Amniotic epithelial cell (primary cell): ENCODE results near the gene ELF1.
"Not testable (repeated sequence)": the region's sequence is repeated elsewhere in the genome, so short reads cannot be mapped to it uniquely, and the experiment has no call there.

Source experiments
- DNase-seq: peaks from one replicate; pipeline ENCODE4 v3.0.0-alpha.2; 2010; ENCODE audit warnings: low read depth

Gene ELF1

DNA sequence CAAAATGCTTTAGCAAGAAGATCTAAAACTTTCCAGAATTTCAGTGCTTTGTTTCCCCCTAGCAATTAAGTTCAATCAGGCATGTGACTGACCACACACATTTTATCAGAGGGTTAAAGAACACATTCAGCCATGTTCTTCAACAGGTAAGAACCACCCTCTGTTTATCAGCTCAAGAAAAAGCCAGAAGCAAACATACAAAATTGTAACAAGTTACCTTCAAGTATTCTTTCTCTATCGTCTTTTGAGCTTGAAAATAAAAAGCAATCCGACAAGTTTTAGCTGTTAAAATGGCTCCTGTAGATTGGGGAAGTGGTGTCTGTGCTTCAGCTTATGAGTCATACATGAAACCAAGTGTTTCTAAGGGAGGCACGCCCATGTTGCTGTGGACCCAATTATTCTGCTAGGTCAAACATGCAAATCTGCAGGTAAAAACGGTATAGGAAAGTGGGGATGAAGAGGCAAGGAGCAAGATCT, at the start of gene ELF1:
Gene ELF1 (minus strand): TSS at position 306 of the 477 bp plus-strand sequence. CDS start 37,262 bp downstream, outside the sequence.
- DNase-seq = peak; percentile 65

DNA sequence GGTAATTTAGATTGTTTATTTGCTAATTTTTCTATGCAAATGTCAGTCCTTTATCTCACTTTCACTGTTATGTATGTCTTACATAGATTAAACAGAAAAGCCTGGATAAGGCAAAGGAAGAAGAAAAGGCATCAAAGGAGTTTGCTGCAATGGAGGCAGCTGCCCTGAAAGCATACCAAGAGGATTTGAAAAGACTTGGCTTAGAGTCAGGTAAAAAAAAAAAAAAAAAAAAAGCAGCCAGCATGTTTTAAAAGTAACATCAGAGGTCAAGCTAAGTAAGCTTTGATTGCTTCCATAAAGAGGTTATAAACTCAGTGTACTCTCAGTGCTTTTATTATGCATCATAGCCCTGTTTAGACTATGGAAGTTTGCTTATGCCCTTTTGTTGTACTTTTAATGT, 46.0 kb upstream of the ELF1 start:
- peak; percentile 71 for DNase-seq

DNA sequence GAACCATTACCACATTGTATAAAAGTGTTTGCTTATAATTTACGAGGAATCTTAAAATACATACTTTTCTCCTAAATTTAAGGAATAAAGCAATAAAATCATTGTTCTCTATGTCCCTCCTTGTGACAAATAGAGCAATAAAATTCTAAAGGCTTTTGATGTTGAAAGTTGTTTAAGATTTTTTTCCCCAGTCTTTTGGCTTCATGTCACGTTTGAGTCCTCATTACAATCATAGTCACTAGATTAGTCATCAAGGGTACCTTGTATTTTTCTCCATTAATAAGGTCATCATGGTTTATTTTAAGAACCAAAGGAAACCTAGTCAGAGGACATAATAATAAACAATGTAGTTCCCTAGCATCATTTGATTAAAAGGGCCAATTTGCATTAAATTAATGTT, 45.4 kb upstream of the ELF1 start:
- DNase-seq = peak; percentile 53

DNA sequence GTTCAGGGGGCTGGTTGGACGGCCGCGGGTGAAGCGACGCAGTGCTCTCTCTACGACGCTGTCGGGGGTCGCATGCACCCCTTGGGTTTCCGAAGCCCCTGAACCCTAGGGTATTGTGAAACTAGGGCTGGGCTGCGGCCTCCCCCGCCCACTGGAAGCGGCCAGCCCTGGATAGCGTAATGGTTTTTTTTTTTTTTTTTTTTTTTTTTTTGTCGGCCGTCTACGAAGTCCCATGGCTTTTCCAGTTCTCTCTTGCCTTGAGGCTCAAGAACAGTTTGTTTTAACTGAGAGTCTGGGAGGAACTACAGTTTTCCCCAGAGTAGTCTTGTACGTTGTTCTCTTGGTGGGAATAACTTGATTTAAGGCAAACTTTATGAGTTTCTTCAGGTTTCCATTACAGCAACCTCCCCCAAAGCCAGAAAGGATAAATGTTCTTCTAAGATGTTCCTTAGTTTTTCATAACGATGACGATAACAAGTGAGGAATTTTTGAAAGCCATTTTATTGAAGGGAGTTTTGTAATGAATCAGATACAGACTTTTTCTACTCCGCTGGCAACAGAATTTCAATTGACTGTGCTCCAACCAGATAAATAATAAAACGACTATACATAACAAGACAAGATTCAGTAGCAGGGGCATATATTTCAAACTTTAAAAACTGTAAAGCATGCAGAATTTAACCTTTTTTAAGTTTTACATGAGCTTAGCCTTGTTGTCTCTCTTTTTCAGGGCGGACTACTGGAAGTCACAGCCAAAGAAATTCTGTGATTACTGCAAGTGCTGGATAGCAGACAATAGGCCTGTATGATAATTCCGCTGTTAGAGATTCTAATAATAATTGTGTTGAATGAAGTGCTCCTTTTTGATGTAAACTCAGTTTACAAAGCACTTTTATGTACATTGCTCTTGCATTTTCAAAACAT, 43.1 kb upstream of the ELF1 start:
- peak; percentile 78 for DNase-seq

DNA sequence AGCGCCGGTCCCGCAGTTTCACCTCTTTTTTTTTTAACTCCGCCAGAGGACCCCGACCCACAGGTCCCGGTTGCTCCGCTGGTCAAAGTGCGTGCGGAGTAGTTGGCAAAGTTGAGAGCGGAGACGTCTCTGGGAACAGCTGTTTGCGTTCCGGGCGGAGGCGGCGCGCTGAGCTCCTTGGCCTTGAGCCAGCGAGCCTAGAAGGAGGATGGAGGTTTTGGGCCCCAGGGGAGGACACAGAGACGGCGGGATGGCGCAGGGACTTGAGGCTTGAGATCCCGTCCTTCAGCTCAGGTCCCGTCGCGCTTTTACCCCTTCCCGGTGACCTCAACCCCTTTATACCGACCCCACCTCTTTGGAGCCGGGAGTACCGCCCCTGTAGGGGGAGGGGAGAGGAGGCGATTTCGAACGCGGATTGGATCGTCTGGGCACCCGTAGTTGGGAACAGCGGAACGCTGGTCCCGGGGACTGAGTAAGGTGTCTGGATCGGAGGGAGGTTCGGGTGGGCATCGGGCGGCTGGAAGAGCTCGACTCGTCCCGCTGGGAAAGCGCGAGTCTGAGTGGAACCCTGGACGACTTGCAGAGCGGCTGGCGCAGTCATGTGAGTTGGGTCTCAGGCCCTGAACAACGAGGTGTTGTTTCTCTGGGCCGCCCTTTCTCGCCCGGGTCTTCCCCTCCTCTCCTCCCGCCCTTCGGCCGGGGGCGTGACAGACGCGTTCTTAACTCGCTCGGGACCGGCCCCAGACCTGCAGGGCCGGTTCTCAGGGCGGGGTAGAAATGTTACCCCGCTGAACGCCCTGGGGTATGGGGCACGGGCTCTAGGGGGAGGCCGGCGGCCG, 42.2 kb upstream of the ELF1 start, which contains the start of gene WBP4:
Gene WBP4 (plus strand): TSS at position 435 of the 839 bp plus-strand sequence. CDS start 165 bp downstream, at position 600.
- DNase-seq = peak; percentile 94

DNA sequence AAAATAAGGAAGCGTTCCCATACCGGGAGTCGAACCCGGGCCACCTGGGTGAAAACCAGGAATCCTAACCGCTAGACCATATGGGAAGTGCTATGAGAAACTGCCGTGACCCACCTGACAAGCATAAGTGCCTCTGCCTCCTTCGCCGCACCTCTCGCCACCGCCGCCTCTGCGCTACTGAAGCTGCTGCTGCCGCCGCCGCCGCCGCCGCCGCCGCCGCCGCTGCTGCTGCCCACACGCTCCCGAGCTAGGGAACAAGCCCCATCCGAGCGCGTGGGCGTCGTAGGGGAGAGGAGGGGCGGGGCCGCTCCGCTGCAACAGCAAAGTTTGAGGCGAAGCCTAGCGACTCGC, 41.6 kb upstream of the ELF1 start:
- DNase-seq = peak; percentile 74

DNA sequence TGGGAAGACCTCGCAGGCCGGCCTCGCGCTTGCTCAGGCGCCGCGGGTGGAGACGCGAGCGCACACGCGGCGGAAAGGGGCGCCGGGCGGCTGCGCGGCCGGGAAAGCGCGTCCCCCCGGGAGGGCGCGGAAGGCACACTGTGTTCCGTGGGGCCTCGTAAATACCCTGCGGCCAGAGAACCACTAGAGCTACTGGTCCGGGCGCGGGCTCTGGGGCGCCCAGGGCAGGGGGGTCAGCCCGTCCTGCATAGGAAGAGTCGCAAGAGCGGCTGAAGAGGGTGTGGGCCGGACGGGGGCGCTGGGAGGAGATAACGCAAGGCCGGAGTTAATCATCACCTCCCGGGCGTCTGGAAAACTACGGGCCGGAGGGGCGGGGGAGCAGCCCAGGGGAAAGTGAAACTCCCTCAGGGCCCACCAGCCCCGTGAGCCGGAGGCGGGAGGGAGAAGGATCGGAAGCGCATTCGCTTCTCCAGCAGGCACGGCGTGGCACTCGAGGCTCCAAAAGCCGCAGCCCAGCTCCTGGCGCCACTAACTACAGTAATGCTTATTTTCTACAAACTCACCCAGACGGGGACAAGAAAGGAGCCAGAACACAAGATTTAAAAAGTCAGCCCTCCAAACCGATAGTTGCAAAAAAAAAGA, 41.1 kb upstream of the ELF1 start:
- DNase-seq = peak; percentile 93

DNA sequence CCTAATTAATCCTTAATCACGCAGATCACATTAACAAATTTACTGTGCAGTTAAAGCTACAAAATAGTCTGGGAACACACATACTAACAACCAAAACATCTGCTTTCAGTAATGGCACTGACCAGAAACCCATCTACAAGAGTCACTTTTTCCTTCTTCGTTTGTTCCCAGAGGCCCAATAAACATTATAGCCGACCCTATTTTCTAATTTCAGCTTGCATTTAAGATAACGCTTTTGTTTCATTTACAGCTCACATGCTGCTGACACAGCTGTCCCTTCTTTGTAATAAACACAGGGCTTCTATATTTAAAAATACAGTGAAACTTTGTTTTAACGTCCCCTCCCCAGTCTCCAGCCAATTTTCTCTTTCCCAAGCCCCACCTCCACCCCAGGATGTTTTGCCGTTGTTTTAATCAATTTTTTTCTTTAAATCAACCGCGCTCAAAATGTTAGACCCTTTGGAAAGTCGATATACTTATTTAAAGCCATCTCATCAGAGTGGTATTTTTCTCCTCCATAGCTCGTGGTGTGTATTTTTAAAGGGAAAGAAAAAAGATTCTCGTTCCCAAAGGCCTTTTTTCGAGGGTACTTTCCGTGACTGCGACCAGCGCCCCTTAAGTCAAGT, 40.5 kb upstream of the ELF1 start:
- DNase-seq = no peak

DNA sequence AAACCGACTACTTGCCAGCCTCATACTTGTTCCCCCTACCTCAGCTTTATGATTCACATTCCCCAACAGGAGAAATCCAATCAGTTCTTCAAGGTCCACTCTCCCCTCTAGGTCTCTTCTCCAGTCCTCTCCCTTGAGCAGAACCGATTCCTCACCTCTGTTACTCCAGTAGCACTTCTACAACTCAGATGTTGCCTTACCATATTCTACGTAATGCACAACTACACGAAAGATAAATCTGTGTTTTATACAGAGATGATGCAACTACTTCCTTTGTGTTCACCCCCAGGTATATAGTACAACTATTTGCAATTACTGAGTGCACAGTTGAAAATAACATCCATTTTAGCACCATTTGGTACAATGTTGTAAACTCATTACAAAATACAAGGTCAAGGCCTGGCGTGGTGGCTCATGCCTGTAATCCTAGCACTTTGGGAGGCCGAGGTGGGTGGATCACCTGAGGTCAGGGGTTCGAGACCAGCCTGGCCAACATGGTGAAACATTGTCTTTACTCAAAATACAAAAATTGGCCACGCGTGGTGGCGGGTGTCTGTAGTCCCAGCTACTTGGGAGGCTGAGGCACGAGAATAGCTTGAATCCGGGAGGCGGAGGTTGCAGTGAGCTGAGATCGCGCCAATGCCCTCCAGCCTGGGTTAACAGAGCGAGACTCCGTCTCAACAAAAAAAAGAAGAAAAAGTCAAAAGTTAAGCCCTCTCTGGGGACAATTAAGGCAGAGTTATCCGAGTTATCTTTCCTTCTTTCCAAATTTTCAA, 39.4 kb upstream of the ELF1 start:
- no peak for DNase-seq

DNA sequence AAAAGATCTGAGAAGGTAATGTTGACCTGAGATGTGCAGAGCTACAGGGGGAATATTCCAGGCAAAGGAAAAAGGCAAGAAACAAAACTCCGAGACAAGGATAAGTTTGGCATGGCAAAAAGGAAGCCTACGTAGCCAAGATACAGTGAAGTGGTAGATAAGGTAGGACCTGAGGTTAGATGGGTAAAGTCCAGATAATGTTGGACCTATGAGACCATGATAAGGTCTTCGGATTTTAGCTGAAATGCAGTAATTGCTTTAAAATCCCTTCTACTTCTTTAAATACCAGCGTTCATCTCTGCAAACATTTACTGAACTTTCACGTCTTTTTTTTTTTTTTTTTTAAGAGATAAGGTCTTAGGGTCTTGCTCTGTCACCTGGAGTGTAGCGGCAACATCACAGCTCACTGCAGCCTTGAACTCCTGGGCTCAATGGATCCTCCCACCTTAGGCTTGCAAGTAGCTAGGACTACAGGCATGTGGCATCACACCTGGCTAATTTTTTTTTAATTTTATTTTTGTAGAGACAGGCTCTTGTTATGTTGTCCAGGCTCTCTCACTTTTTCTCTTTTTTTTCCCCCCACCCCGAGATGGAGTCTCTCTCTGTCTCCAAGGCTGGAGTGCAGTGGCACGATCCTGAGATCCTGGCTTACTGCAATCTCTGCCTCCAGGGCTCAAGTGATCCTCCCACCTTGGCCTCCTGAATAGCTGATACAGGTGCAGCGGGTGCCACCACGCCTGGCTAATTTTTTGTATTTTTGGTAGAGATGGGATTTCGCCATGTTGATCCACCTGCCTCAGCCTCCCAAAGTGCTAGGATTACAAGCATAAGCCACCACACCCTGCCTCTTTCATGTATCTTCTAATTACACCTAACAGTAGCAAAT, 38.0 kb upstream of the ELF1 start:
- DNase-seq = no peak

DNA sequence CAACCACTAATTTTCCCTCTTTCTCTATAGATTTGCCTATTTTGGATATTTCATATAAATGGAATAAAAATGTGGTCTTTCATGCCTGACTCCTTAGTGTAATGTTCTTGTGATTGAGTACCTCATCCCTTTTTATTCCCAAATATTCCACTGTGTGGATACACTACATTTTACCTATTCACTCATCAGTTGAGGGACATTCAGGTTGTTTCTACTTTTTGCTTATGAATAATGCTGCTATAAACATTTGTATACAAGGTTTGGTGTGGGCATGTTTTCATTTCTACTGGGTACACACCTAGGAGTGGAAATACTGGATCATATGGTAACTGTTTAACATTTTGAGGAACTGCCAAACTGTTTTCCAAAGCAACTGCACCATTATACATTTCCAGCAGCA, 37.1 kb upstream of the ELF1 start:
- no peak for DNase-seq

DNA sequence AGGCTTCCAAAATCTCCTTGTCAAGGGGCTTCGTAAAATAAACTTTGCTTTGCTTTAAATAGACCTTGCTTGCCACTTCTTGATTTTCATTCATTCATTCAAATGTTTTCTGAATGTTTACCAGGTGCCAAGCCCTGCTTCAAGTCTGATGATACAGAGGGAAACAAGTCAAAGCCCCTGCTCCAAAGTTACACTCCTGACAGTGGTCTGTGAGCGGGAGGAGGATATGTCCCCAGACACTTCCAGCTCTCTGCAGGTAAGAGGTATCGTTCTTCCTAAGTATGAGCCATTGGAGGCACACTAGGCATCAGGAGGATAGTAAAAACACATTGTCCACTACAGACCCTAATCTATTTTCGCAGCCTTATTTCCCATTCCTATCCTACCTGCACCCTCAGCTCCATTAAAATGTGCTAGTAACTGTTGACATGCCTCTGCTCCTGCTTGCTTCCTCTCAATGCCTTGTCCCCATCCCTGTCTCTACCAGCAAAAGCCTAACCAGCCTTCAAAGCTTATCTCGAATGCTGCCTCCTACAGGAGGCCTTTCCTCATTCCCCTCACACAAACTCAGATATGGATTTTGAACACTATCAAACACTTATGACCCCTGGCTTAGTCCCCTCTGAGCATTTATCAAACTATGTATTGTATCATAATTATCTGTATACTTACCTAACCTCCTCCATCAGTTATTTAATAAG, 36.0 kb upstream of the ELF1 start:
- DNase-seq = no peak

DNA sequence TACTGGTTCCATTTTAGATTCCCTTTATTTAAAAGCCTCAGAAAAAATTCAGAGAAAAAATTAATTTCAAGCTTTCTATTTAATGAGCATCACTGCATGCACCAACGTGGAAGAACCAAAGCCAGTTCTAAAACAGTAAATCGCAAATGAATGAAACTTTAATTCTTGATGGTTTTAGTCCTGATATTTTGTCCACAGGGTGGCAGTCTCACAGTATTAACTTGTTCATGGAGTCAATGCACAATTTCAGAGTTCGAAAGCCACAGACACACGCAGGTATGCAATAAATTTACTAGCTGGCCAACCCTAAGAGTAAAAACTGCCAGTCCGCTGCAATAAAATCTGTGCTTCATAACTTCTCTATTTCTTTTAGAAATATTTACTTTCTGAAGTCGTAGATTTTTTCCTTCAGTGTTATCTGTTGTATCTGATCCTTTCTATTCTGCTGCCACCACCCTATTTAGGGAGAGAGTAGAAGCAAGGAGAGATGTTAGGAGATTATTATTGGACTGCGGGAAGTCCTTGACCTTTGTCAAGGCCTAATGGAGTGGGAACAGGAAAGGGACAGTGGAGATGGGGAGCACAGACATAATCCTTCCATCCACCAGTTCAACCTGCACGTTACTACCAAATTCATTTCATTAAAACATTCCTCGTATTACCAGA, 35.2 kb upstream of the ELF1 start:
- DNase-seq = peak; percentile 82

DNA sequence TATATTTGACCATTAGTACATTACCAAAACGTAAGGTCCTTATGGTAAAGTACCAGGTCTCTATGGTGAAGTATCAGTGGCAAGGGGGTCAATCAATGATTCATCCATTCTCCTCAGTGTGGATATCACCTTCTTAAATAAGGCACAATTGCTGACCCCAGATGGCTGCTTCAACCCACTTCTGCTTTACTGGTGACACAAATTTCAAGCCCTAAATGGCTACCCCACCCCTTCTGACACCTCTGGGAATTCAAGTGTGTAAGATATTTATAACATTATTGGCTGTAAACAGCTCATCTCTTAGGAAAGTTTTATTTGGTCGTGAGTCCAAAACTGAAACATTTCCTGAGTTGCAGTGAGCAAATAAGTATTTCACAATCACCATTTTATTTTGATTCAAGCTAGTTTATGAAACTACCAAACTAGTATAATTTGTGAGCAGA, 34.3 kb upstream of the ELF1 start:
- peak; percentile 47 for DNase-seq

DNA sequence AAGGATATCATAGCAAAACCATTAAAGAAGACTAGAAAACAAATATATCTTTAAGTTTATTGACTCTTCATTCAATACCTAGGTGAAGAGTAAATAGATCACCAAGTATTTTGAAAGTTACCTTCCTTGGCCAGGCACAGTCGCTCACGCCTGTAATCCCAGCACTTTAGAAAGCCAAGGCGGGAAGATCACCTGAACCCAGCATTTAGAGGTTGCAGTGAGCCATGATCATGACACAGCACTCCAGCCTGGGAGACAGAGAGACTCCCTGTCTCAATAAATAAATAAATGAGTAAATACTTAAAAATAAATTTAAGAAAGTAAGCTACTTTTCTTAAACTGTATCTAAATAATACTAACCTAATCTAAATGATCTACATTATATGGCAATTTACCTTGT, 33.3 kb upstream of the ELF1 start:
- DNase-seq = no peak

DNA sequence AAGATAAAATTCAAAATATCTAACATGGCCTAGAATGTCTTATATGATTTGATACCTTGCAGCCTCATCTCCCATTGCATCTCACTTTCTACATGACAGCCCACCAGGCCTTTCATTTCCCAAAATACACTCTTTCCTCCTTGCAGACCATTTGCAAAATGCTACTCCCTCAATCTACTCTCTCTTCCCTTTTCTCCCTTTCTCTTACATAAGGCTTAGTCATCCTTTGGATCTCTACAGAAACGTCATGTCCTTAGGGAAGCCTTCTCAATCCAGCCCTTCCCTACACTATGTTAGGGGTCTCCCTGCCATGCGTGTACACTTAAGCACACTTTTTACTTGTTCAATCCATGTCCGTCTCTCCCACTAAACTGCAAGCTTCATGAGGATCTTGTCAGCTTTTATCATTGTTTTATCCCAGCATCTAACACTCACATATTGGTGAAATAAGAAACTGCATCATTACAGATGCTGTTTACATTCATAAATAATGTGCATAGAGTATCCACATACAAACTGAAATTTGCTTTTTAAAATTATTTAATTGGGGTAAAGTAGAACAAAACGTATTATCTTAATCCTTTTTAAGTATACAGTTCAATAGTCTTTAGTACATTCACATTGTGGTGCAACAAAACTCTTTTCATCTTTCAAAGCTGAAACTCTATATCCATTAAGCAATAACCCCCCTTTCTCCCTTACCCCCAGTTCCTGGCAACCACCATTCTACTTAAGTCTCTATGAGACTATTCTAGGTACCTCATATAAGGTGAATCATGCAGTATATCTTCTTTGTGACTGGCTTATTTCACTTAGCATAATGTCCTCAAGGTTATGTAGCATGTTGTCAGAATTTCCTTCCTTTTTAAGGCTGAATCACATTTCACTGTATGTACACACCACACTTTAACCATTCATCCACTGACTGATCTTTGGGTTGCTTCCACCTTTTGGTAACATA, 30.6 kb upstream of the ELF1 start:
- DNase-seq = peak; percentile 66

DNA sequence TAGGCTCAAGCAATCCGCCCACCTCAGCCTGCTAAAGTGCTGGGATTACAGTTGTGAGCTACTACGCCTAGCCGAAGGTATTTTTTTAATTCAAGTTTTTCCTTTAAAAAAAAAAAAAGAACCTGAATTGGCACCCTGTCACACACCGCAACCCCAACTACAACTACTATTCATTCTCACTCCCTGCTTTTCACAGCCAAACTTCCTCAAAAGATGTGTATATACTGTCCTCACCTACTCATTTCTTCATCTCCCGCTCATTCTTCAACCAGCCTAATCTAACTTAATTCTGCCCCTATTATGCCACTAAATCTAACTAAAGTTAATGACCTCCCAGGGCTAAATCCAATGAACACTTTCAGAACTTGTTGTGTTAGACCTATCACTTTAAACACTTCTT, 29.5 kb upstream of the ELF1 start:
- no peak for DNase-seq

DNA sequence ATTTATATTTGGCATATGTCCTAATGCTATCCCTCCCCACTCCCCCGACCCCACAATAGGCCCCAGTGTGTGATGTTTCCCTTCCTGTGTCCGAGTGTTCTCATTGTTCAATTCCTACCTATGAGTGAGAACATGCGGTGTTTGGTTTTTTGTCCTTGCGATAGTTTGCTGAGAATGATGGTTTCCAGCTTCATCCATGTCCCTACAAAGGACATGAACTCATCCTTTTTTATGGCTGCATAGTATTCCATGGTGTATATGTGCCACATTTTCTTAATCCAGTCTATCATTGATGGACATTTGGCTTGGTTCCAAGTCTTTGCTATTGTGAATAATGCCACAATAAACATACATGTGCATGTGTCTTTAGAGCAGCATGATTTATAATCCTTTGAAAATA, 23.3 kb upstream of the ELF1 start:
- not testable (repeated sequence) for DNase-seq
